ENCODE data around the gene SH3RF2. TPM values are rescaled to one million over a fixed set of nuclear protein-coding genes. Genes with fewer than 3 reads are reported as not detected.

The SH3RF2 gene
- total and polyA plus RNA-seq, 10 of the 15 experiments (the other 5 are each of a cell fraction or from before 2014, with no cell fraction given): 0.15 TPM; not detected in 9

- Histone ChIP-seq H3K79me2 (ENCODE audit: control insufficient read depth, insufficient read depth, low read length) (no peaks in the 10 kb centered on the region), H2AFZ (ENCODE audit: control insufficient read depth, low read depth, low read length) (no peak overlapping the region), H3K36me3 (ENCODE audit: control insufficient read depth in 2 of 2, insufficient read depth in 2 of 2, low read length in 1 of 2) (no peaks in the 10 kb centered on the region), H3K4me3 (no peak overlapping the region), H3K4me1 (ENCODE audit: control insufficient read depth, insufficient read depth, low read length) (no peaks in the 10 kb centered on the region), H4K20me1 (ENCODE audit: control insufficient read depth, insufficient read depth) (no peaks in the 10 kb centered on the region), H3K27me3 (replicated peaks in 1 of 2; ENCODE audit: control insufficient read depth in 2 of 2, insufficient read depth in 2 of 2, low read length in 1 of 2) (peaks cover 0 to 5% of the 10 kb centered on the region in 2 experiments; a peak in 3 of 4 replicates), H3K9ac (ENCODE audit: control insufficient read depth, insufficient read depth, low read length) (no peak overlapping the region), H3K4me2 (ENCODE audit: control insufficient read depth, insufficient read depth) (no peak overlapping the region), H3K9me3 (replicated peaks; ENCODE audit: control insufficient read depth, insufficient read depth, low read length) (no peaks in the 10 kb centered on the region), H3K27ac (ENCODE audit: control insufficient read depth, insufficient read depth) (no peak overlapping the region)
- no TSS peak for BruUV-seq (replicated peaks)
- FAIRE-seq (no peak), DNase-seq (ENCODE audit: low read depth, low spot score) (no peak), ATAC-seq (no peak)
- WGBS (ENCODE audit: insufficient coverage, insufficient replicate concordance, low lambda C conversion rate, missing lambda C conversion rate): 57% methylated on average over 5 of the region's 5 CpGs
- TF ChIP-seq RELB (IDR thresholded peaks at IDR 0.05; ENCODE audit: low read depth): no peak
- no peak for TF ChIP-seq CUX1 (IDR thresholded peaks at IDR 0.05; ENCODE audit: insufficient replicate concordance, low read depth, low read length)
- no peak for TF ChIP-seq USF2 (IDR thresholded peaks at IDR 0.05; ENCODE audit: borderline replicate concordance, low read depth, low read length)
- no peak for TF ChIP-seq ETV6 (conservative IDR thresholded peaks at IDR 0.05 in 1 of 2, IDR thresholded peaks at IDR 0.05 in 1 of 2; ENCODE audit: borderline replicate concordance in 1 of 2, low read depth in 1 of 2)
- no peak for TF ChIP-seq STAT1 (conservative IDR thresholded peaks at IDR 0.05)
- TF ChIP-seq BCL3 (IDR thresholded peaks at IDR 0.05; ENCODE audit: borderline replicate concordance, insufficient read depth, low read depth, low read length, poor library complexity, severe bottlenecking): no peak
- no peak for TF ChIP-seq MEF2B (IDR thresholded peaks at IDR 0.05; ENCODE audit: partially characterized antibody, poor library complexity, severe bottlenecking)
- no peak for TF ChIP-seq TCF12 (IDR thresholded peaks at IDR 0.05; ENCODE audit: low read depth, low read length)
- SMC1A ChIA-PET (ENCODE audit: uncharacterized antibody, unreplicated experiment): no interaction called here
- POLR2A ChIA-PET: no interaction called here
- RAD21 ChIA-PET (ENCODE audit: unreplicated experiment): no interaction called here
- CTCF ChIA-PET: no interaction called here
- intact Hi-C loops (cut with micrococcal nuclease; ENCODE audit: unreplicated experiment): no loop called here
- in situ Hi-C loops (cut with MboI): no loop called here
These were observed 106.4 kb downstream of the SH3RF2 start for GRCh38 chr5:146042628-146043279.

Measured in GM12878 (cell line).